Measurements from ENCODE around the gene ATXN7L3B.
"Not testable (repeated sequence)": the region's sequence is repeated elsewhere in the genome, so short reads cannot be mapped to it uniquely, and the experiment has no call there.

Gene ATXN7L3B, protein sequence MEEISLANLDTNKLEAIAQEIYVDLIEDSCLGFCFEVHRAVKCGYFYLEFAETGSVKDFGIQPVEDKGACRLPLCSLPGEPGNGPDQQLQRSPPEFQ

GRCh38 chr12:74537707-74538385, at the start of gene ATXN7L3B:
Gene ATXN7L3B (plus strand): TSS chr12:74537835. CDS start chr12:74538113, 278 bp downstream.
- DNase-seq = peak; percentile 96

- no peak for DNase-seq
Measured at GRCh38 chr12:74488134-74488533, 49.5 kb upstream of the ATXN7L3B start.

GRCh38 chr12:74489543-74489942, 48.1 kb upstream of the ATXN7L3B start:
- no peak for DNase-seq

- DNase-seq = no peak
Measured at GRCh38 chr12:74490390-74491064, 47.1 kb upstream of the ATXN7L3B start.

DNA sequence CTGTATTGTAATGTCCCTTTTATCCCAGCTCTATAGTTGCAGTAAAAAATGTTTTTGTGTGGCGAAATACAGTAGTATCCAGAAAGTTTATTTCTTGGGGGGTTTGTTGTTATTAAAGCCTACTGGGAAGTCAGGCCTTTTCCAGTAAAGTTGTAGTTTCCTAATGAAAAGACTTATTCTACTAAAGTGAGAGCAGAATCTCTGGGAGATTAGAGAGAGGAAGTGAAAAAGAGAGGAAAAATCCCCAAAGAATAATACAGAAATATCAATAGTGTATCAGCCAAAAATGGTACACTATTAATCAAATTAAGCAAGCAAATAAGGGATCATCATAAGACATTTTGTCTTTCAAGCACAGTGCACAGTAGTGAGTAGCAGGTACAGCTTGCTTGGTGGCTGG, 46.3 kb upstream of the ATXN7L3B start:
- no peak for DNase-seq

GRCh38 chr12:74499192-74499591, 38.4 kb upstream of the ATXN7L3B start:
- no peak for DNase-seq

GRCh38 chr12:74508873-74509657, 28.6 kb upstream of the ATXN7L3B start:
- not testable (repeated sequence) for DNase-seq

DNA sequence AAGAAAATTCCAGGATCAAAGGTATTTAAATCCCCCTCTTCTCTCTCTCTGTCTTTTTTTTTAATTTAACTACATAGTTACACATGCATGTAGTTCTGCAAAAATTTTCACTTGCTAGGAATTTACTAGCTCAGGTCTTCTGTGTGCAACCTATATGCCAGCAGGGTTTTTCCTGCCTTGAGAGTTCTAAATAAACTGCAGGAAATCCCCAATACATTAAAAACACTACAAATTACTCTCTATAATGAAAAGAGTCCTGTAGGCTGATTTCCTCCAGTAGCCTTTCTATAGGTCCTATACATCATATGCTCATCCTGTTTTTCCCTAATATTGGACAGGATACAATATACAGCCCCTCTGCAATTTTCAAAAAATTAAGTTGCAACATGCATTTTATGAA, 27.7 kb upstream of the ATXN7L3B start:
- no peak for DNase-seq

DNA sequence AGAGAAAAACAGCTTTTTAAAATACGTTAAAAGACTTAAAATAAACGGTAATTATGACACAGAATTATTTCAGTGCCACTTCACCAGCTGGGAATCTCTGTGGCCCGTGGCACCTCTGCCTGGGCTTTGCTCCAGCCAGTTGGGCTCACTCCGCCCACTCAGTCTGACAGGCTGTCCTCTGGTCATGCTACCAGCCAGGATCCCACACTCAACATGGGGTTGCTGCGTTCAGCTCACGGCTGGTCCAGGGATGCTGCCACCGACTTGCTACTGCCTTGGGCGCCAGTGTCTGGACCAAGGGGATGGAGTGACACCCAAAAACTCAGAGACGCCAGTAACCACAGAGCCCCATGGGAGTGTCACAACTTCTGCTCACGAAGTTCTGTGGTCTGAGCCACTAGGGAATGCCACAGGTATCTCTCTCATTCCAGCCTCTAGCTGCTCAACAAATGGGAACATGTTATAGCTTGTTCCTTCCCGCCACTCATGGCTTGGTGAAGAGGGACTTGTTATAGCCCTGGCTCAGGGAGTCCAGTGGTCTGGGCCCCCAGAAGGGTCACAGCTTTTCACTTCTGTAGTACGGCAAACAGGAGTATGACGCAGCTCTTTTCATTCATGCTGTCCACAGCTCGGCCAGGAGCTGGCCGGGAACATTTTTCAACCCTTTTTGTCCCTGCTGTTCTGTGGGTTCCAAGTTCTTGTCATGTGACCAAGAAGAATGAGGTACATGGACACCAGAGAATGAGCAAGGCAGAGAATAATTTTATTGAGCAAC, 23.4 kb upstream of the ATXN7L3B start:
- DNase-seq = no peak

DNA sequence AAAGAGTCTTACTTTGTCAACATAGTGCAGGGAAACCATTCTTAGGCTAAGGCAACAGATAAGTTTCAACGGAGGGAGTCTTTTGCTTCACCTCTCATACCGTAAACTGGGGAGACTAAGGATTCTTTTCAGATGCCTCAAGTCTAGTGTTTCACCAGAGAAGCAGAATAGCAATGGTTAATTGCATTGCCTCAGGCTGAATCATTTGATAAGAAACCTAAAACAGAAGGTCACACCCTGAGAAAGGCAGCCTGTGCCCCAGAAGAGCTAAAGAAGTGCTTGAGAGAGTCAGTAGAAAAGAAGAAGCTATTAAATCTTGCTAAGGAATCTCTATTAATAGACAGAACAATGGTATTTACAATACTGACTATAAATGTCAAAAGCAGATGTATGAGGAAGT, 21.8 kb upstream of the ATXN7L3B start:
- no peak for DNase-seq

DNA sequence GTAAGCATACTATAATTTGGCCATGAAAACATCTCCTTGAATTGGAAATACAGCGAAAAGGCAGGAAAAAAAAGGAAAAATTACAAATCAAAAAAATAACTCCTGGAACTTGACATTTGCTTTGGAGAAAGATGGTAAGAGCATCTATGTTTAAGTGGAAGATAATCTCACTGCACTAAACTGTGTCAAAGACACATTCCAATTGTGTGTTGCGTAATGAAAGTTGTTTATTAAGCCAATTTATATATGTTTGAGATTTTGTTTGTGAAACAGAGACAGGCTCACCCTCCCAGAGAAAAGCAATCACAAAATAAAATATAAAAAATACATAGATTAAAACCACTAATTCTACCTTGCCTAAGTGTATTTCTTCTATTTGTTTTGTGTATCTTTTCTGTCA, 11.1 kb upstream of the ATXN7L3B start:
- DNase-seq = no peak

GRCh38 chr12:74527491-74527890, 10.1 kb upstream of the ATXN7L3B start:
- DNase-seq = no peak

- DNase-seq = no peak
Measured at GRCh38 chr12:74530676-74531075, 7.0 kb upstream of the ATXN7L3B start.

DNA sequence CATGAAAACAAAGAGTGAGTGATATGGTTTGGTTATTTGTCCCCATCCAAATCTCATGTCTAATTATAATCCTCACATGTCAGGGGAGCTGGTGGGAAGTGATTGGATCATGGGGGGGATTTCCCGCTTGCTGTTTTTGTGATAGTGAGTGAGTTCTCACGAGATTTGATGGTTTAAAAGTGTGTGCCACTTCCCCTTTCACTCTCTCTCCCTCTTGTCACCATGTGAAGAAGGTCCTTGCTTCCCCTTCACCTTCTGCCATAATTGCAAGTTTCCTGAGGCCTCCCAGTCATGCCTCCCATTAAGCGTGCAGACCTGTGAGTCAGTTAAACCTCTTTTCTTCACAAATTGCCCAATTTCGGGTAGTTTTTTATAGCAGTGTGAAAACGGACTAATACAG, 2.1 kb upstream of the ATXN7L3B start:
- no peak for DNase-seq

- no peak for DNase-seq
Measured at GRCh38 chr12:74537126-74537706, 419 bp upstream of the ATXN7L3B start.

DNA sequence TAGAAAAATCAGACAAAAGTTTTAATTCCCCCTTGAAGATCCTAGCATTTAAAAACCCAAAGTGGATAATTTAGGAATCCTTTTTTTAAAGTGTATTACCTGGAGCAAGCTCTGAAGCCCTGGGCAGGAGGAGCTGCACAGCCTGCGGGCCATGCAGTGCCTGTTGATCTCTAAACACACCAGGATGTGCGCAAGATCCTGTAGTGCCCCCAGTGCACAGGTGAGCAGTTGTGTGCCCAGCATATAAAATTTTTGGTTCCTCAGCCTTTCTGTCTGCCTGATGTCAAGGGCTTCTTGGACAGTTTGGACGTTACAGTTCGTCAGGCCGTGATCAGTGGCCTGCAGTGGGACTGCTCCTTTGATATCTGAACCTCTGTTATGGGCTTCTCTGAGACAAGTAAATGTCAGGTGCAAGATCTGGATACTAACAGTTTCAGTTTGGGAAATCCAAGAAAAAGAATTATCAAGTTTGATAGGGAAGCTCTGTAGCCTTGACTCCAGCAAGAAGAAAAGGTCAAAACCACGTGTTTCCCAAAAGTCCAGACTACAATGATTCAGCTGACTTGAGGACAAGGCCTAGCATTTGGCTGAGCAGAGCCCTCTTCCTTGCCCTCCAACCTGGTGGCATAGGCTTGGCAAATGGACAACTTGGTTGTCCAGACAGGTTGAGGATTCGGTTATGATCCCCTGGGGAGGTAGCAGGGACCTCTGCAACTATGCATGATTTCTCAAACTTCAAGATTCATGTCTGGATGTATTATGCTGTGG, 1.0 kb downstream of the ATXN7L3B start:
- peak; percentile 49 for DNase-seq

- no peak for DNase-seq
Measured at GRCh38 chr12:74539261-74539660, 1.6 kb downstream of the ATXN7L3B start.

- DNase-seq = no peak
Measured at GRCh38 chr12:74539765-74540526, 2.3 kb downstream of the ATXN7L3B start.

DNA sequence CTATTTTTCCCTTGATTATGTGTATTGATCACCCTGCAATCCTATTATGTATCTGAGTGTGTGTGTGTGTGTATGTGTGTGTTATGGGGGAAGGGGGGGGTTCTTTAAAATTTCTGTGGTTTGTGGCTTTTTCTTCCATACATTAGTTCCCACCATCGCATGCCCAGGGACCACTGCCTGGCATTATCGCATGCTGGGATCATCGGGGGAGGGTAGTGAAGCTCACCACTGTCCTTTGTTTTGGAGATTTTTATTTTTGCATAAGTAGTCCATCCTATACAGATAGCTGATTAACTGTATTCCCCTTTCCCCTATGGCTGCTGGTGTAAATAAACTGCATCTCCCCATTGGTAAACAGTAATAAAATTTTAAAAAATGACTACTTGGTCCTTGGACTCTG, 3.4 kb downstream of the ATXN7L3B start:
- no peak for DNase-seq

GRCh38 chr12:74547249-74547648, 9.6 kb downstream of the ATXN7L3B start:
- DNase-seq = no peak

GRCh38 chr12:74551291-74551690, 13.7 kb downstream of the ATXN7L3B start:
- no peak for DNase-seq
